ENCODE results near the gene AMY2A. TPM values are rescaled to one million over a fixed set of nuclear protein-coding genes. Genes with fewer than 3 reads are reported as not detected.
"Not testable (repeated sequence)": the region's sequence is repeated elsewhere in the genome, so short reads cannot be mapped to it uniquely, and the experiment has no call there.

The AMY2A gene
- total and polyA plus RNA-seq, 5 experiments from 2014 or later = not detected

GRCh38 chr1:103650889-103651288, 33.7 kb downstream of the AMY2A start:
- ATAC-seq, H3K27ac Mint-ChIP-seq, H3K4me3 Mint-ChIP-seq, H3K27me3 Mint-ChIP-seq, DNase-seq, H3K4me1 Mint-ChIP-seq, H3K36me3 Mint-ChIP-seq, H3K9me3 Mint-ChIP-seq, POLR2A ChIA-PET: not testable (repeated sequence)

- POLR2A ChIA-PET, H3K4me3 Mint-ChIP-seq, H3K27ac Mint-ChIP-seq, ATAC-seq, H3K27me3 Mint-ChIP-seq, H3K4me1 Mint-ChIP-seq, DNase-seq, H3K36me3 Mint-ChIP-seq, H3K9me3 Mint-ChIP-seq: not testable (repeated sequence)
These were observed 36.9 kb downstream of the AMY2A start for GRCh38 chr1:103654133-103654532.

DNA sequence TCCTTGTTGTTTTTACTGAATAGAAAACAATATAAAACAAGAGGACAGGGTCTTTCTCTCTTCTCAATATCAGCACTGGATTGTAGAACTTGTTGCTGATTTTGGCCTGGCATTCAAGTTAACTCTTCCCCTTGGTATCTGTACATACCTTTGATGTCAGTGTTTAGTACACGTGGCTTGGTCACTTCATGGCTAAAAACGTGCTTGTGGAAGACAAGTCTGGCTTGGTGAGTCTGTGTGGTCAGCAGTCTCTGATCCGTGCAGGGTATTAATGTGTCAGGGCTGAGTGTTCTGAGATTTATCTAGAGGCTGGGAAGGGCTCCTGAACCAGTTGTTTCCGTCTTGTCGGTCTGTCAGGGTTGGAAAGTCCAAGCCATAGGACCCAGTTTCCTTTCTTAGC, 38.2 kb downstream of the AMY2A start, which contains the start of gene AMY1A:
Gene AMY1A (plus strand): TSS at position 301 of the 400 bp plus-strand sequence. CDS start 571 bp downstream, outside the sequence.
- H3K4me3 Mint-ChIP-seq, H3K27ac Mint-ChIP-seq, H3K4me1 Mint-ChIP-seq, H3K27me3 Mint-ChIP-seq, H3K9me3 Mint-ChIP-seq, H3K36me3 Mint-ChIP-seq, ATAC-seq, POLR2A ChIA-PET, DNase-seq: not testable (repeated sequence)

Other genes with a start within 250 kb of the AMY2A start
- gene RNPC3, start 91.7 kb upstream of the AMY2A start, total RNA-seq = 10 to 100 TPM; 80.0 to 85.4 TPM
- 10 to 100 TPM; 14.1 to 15.8 (median 14.8) TPM for gene RNPC3, start 91.7 kb upstream of the AMY2A start, polyA plus RNA-seq
- gene AMY2B, start 45.8 kb upstream of the AMY2A start, total RNA-seq = 10 to 100 TPM; 63.1 to 63.7 TPM
- 1 to 10 TPM in 1 of 3 donors, under 1 TPM in 2; 0.67 to 1.6 (median 0.74) TPM for gene AMY2B, start 45.8 kb upstream of the AMY2A start, polyA plus RNA-seq
- not detected for gene AMY1A, start 38.3 kb downstream of the AMY2A start, total RNA-seq
- not detected for gene AMY1A, start 38.3 kb downstream of the AMY2A start, polyA plus RNA-seq
- not detected for gene AMY1B, start 78.8 kb downstream of the AMY2A start, total RNA-seq
- not detected for gene AMY1B, start 78.8 kb downstream of the AMY2A start, polyA plus RNA-seq
- not detected for gene AMY1C, start 132.5 kb downstream of the AMY2A start, total RNA-seq
- gene AMY1C, start 132.5 kb downstream of the AMY2A start, polyA plus RNA-seq = not detected